WTC11 (cell line): Measurements from ENCODE around the gene SYNE3. TPM values are rescaled to one million over a fixed set of nuclear protein-coding genes. Genes with fewer than 3 reads are reported as not detected.

Experiments used
- ATAC-seq: fragments of 200-7000 bp; cut with Tn5 transposase; 2 replicates; pipeline ENCODE4 v1.10.0; 2021; ENCODE audit warnings: mild to moderate bottlenecking, moderate library complexity
- CTCF ChIA-PET: fragments of 300-600 bp; sonication (Branson Sonifier 250); formaldehyde crosslinking; loops from one replicate; lab custom pipeline; 2021; ENCODE audit warnings: antibody characterized with exemption; lab: Charles Lee
- POLR2A ChIA-PET: fragments of 350-600 bp; sonication (Branson Sonifier 250); formaldehyde crosslinking; loops from one replicate; lab custom pipeline; 2021; ENCODE audit warnings: antibody characterized with exemption; lab: Charles Lee
- DNase-seq: peaks from one replicate; pipeline ENCODE4 v3.0.0; 2021; ENCODE audit warnings: low spot score
- H3K27ac Mint-ChIP-seq: 2 replicates; pipeline ENCODE4 v1.8.0; 2021; ENCODE audit warnings: mixed read lengths
- H3K27me3 Mint-ChIP-seq: 2 replicates; pipeline ENCODE4 v1.8.0; 2021; ENCODE audit warnings: low read depth, mild to moderate bottlenecking, moderate library complexity, mixed read lengths
- H3K36me3 Mint-ChIP-seq: 2 replicates; pipeline ENCODE4 v1.8.0; 2021; ENCODE audit warnings: mixed read lengths
- H3K4me1 Mint-ChIP-seq: 2 replicates; pipeline ENCODE4 v1.8.0; 2022; ENCODE audit warnings: mixed read lengths
- H3K4me3 Mint-ChIP-seq: 2 replicates; pipeline ENCODE4 v1.8.0; 2021; ENCODE audit warnings: mild to moderate bottlenecking, moderate library complexity, mixed read lengths
- H3K9me3 Mint-ChIP-seq: 2 replicates; pipeline ENCODE4 v1.8.0; 2021; ENCODE audit warnings: mixed read lengths
- CREB1 ChIP-seq: sonication (generic); formaldehyde crosslinking; IDR thresholded peaks from 2 replicates; pipeline ENCODE4 v1.8.0; 2023; ENCODE audit warnings: mild to moderate bottlenecking, missing genetic modification reagents
- ESRRA ChIP-seq: sonication (generic); formaldehyde crosslinking; IDR thresholded peaks from 2 replicates; pipeline ENCODE4 v1.8.1; 2022; ENCODE audit warnings: mild to moderate bottlenecking, missing genetic modification reagents, borderline replicate concordance
- FOXK1 ChIP-seq: sonication (generic); formaldehyde crosslinking; IDR thresholded peaks from 2 replicates; pipeline ENCODE4 v1.8.0; 2022; ENCODE audit warnings: mild to moderate bottlenecking, moderate library complexity, missing genetic modification reagents
- RORB ChIP-seq: fragments of 250-450 bp; sonication (Bioruptor Pico); IDR thresholded peaks from 2 replicates; pipeline ENCODE4 v1.9.0; 2021; ENCODE audit warnings: mild to moderate bottlenecking
- TEAD4 ChIP-seq: sonication (generic); formaldehyde crosslinking; IDR thresholded peaks from 2 replicates; pipeline ENCODE4 v1.8.0; 2022; ENCODE audit warnings: mild to moderate bottlenecking, missing genetic modification reagents
- ZNF219 ChIP-seq: sonication (generic); formaldehyde crosslinking; IDR thresholded peaks from 2 replicates; pipeline ENCODE4 v1.8.0; 2023; ENCODE audit warnings: missing genetic modification reagents, mild to moderate bottlenecking, borderline replicate concordance
- ZNF263 ChIP-seq: sonication (generic); formaldehyde crosslinking; IDR thresholded peaks from 2 replicates; pipeline ENCODE4 v1.8.1; 2022; ENCODE audit warnings: low read depth, mild to moderate bottlenecking, moderate library complexity, missing genetic modification reagents
- total RNA-seq: library from RNA; stranded (reverse); gene quantifications from 3 replicates; pipeline ENCODE4 v1.2.3, GENCODE V29; 2021
- TF ChIP-seq, protein P1 (sequence below): sonication (generic); formaldehyde crosslinking; conservative IDR thresholded peaks from 2 replicates; pipeline ENCODE4 v1.8.1; 2023; ENCODE audit warnings: mild to moderate bottlenecking, low read depth, missing genetic modification reagents, moderate library complexity
- TF ChIP-seq, protein P2 (sequence below): sonication (generic); formaldehyde crosslinking; IDR thresholded peaks from 2 replicates; pipeline ENCODE4 v1.8.0; 2023; ENCODE audit warnings: missing genetic modification reagents, mild to moderate bottlenecking, borderline replicate concordance
- TF ChIP-seq, protein P3 (sequence below): fragments of 250-450 bp; sonication (Bioruptor Pico); conservative IDR thresholded peaks from 2 replicates; pipeline ENCODE4 v1.9.0; 2021; ENCODE audit warnings: mild to moderate bottlenecking
- TF ChIP-seq, protein P4 (sequence below): sonication (generic); formaldehyde crosslinking; IDR thresholded peaks from 2 replicates; pipeline ENCODE4 v1.8.0; 2022; ENCODE audit warnings: missing genetic modification reagents

SYNE3 gene
- total RNA-seq, 1 experiment from 2014 or later, result 0.24 TPM

DNA sequence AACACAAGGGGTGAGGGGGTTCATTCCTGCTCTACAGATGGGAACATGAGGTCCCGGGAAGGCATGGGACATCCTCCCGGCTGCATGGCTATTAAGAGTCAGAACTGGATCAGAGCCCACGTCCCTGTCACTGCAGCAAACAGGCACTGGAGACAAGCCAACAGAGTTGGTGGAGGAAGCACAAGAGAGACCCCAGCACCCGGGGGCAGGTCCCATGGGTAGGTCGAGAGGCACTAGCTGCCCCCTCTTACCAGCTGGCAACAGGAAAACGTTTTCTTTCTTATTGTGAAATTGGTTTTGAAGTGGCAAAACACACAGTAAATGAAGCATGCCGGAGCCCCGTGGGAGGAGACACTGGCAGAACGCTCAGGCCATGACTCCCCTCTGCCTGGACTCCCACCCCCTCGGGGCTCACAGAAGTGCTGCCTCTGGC lies 43.6 kb downstream of the SYNE3 start (continued):
- TF ChIP-seq, protein P1, sequence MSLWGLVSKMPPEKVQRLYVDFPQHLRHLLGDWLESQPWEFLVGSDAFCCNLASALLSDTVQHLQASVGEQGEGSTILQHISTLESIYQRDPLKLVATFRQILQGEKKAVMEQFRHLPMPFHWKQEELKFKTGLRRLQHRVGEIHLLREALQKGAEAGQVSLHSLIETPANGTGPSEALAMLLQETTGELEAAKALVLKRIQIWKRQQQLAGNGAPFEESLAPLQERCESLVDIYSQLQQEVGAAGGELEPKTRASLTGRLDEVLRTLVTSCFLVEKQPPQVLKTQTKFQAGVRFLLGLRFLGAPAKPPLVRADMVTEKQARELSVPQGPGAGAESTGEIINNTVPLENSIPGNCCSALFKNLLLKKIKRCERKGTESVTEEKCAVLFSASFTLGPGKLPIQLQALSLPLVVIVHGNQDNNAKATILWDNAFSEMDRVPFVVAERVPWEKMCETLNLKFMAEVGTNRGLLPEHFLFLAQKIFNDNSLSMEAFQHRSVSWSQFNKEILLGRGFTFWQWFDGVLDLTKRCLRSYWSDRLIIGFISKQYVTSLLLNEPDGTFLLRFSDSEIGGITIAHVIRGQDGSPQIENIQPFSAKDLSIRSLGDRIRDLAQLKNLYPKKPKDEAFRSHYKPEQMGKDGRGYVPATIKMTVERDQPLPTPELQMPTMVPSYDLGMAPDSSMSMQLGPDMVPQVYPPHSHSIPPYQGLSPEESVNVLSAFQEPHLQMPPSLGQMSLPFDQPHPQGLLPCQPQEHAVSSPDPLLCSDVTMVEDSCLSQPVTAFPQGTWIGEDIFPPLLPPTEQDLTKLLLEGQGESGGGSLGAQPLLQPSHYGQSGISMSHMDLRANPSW, result no peak
- TF ChIP-seq CREB1 (CRISPR knock-in tag), result no peak

DNA sequence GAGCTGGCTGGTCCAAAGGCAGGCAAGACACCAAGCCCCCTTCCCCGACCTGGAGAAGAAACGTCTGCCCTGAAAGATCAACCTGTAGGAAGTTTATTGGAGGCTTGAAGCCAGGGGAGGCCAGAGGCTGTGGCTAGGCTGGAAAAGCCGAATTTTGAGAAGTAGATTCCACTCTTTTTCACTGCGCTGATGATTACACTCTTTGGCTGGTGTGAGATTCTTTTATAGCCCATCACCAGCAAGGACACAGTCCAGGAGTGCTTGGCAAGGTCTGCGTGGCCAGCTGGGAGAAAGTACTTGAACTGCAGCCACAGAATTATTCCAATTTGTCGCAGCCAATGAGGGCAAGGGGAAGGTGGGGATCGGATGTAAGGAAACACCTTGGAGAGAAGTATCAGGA lies 45.0 kb downstream of the SYNE3 start:
- Mint-ChIP-seq H3K27ac (no peak overlapping the region), H3K36me3 (no peaks in the 10 kb centered on the region), H3K9me3 (no peaks in the 10 kb centered on the region), H3K4me1 (no peaks in the 10 kb centered on the region), H3K4me3 (no peak overlapping the region), H3K27me3 (no peaks in the 10 kb centered on the region; the same call in 1 of the 2 replicates)
- TF ChIP-seq, protein P1, result no peak
- ATAC-seq (no peak), DNase-seq (no peak)
- POLR2A ChIA-PET, result interaction anchor here (1.2 kb wide), 1 partner anchor 19 kb away, joined by 3 read pairs; no protein-coding TSS in a partner anchor
- CTCF ChIA-PET, result interaction anchor here (1.0 to 2.6 kb wide), 2 partner anchors 19 to 29 kb away, joined by 3 to 8 read pairs; no protein-coding TSS in a partner anchor

DNA sequence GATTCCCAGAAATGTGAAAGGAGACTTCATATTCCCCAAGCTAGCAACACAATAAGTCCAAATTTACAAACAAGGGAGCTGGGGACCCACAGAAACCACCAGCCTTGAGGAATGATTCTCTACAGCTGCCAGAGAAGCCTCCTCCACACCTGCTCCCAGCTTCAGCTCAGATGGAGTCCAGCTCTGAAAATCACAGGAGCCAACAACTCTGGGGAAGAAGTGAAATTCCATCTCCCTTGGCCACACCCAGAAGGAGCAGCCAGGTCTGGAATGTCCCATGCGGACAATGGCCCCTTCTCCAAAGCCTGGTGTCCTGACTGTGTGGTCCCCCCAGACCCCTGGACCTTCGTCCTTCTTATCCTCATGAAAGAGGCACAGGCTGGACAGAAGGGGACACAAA lies 45.4 kb downstream of the SYNE3 start:
- no peaks in the 10 kb centered on the region; the same call in 1 of the 2 replicates for H3K27me3 Mint-ChIP-seq
- no peaks in the 10 kb centered on the region for H3K36me3 Mint-ChIP-seq
- no peak overlapping the region for H3K27ac Mint-ChIP-seq
- no peak for TF ChIP-seq FOXK1 (CRISPR knock-in tag)
- TF ChIP-seq, all 79 proteins: peak for 0
- Mint-ChIP-seq H3K4me1 (no peaks in the 10 kb centered on the region), H3K9me3 (no peaks in the 10 kb centered on the region), H3K4me3 (no peak overlapping the region)
- ATAC-seq (no peak), DNase-seq (no peak)
- ChIA-PET POLR2A (interaction anchor here (1.2 kb wide), 1 partner anchor 18 kb away, joined by 3 read pairs; no protein-coding TSS in a partner anchor), CTCF (interaction anchor here (0.7 to 2.6 kb wide), 3 partner anchors 18 to 627 kb away, joined by 3 to 8 read pairs (median 3); no protein-coding TSS in a partner anchor)

DNA sequence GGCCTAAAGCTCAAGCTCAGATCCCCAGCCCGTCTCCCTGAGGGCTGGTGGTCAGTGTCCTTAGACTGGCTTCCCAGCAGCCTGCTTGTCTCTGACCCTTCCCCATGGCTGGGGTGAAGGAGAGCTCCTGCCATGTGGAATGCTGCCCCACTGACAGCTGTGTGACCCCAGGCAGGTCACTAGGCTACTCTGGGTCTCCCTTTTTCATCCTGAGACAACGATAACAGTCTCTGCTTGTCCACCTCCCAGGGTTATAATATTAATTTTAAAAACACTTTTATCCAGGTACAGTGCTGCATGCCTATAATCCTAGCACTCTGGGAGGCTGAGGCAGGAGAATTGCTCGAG lies 47.3 kb downstream of the SYNE3 start:
- ATAC-seq, result no peak
- Mint-ChIP-seq H3K27me3 (no peaks in the 10 kb centered on the region; the same call in 1 of the 2 replicates), H3K36me3 (no peaks in the 10 kb centered on the region), H3K4me3 (no peak overlapping the region), H3K9me3 (no peaks in the 10 kb centered on the region), H3K4me1 (no peaks in the 10 kb centered on the region), H3K27ac (no peak overlapping the region)
- ChIA-PET CTCF (interaction anchor here (0.6 to 2.1 kb wide), 4 partner anchors 9 to 58 kb away, joined by 3 to 8 read pairs (median 5); no protein-coding TSS in a partner anchor), POLR2A (interaction anchor here (0.6 kb wide), 1 partner anchor 685 kb away, joined by 3 read pairs; no protein-coding TSS in a partner anchor)
- DNase-seq, result no peak
- TF ChIP-seq, protein P2, sequence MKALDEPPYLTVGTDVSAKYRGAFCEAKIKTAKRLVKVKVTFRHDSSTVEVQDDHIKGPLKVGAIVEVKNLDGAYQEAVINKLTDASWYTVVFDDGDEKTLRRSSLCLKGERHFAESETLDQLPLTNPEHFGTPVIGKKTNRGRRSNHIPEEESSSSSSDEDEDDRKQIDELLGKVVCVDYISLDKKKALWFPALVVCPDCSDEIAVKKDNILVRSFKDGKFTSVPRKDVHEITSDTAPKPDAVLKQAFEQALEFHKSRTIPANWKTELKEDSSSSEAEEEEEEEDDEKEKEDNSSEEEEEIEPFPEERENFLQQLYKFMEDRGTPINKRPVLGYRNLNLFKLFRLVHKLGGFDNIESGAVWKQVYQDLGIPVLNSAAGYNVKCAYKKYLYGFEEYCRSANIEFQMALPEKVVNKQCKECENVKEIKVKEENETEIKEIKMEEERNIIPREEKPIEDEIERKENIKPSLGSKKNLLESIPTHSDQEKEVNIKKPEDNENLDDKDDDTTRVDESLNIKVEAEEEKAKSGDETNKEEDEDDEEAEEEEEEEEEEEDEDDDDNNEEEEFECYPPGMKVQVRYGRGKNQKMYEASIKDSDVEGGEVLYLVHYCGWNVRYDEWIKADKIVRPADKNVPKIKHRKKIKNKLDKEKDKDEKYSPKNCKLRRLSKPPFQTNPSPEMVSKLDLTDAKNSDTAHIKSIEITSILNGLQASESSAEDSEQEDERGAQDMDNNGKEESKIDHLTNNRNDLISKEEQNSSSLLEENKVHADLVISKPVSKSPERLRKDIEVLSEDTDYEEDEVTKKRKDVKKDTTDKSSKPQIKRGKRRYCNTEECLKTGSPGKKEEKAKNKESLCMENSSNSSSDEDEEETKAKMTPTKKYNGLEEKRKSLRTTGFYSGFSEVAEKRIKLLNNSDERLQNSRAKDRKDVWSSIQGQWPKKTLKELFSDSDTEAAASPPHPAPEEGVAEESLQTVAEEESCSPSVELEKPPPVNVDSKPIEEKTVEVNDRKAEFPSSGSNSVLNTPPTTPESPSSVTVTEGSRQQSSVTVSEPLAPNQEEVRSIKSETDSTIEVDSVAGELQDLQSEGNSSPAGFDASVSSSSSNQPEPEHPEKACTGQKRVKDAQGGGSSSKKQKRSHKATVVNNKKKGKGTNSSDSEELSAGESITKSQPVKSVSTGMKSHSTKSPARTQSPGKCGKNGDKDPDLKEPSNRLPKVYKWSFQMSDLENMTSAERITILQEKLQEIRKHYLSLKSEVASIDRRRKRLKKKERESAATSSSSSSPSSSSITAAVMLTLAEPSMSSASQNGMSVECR (CRISPR knock-in tag), result no peak
- TF ChIP-seq RORB (no peak), ZNF219 (CRISPR knock-in tag) (no peak), ZNF263 (CRISPR knock-in tag) (no peak), TEAD4 (CRISPR knock-in tag) (no peak), ESRRA (CRISPR knock-in tag) (no peak)
- TF ChIP-seq, protein P3, sequence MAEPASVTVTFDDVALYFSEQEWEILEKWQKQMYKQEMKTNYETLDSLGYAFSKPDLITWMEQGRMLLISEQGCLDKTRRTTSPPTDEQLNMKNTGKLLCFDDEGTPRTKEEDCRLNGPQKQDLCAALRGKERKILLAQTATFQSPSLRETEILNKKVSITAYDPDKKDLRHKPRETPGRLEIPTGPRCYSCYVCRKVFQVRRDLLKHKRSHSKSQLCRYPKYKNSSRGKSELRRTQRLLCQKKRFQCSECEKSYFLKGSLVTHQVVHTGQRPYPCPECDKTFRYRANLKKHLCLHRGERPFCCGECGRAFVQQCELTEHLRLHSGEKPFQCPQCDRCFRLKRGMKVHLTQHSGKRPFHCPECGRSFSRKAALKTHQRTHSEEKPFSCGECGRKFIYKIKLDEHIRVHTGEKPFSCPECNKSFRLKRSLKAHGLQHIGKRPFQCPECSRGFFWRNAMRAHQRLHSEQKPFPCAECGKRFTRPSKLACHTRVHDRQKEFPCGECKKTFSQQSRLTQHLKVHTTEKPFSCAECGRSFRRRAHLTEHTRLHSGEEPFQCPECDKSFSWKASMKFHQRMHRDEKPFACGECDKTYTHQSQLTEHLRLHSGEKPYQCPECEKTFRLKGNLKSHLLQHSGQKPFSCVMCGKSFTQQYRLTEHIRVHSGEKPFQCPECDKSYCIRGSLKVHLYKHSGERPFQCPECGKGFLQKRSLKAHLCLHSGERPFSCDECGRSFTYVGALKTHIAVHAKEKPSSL (CRISPR knock-in tag), result no peak
- TF ChIP-seq, protein P4, sequence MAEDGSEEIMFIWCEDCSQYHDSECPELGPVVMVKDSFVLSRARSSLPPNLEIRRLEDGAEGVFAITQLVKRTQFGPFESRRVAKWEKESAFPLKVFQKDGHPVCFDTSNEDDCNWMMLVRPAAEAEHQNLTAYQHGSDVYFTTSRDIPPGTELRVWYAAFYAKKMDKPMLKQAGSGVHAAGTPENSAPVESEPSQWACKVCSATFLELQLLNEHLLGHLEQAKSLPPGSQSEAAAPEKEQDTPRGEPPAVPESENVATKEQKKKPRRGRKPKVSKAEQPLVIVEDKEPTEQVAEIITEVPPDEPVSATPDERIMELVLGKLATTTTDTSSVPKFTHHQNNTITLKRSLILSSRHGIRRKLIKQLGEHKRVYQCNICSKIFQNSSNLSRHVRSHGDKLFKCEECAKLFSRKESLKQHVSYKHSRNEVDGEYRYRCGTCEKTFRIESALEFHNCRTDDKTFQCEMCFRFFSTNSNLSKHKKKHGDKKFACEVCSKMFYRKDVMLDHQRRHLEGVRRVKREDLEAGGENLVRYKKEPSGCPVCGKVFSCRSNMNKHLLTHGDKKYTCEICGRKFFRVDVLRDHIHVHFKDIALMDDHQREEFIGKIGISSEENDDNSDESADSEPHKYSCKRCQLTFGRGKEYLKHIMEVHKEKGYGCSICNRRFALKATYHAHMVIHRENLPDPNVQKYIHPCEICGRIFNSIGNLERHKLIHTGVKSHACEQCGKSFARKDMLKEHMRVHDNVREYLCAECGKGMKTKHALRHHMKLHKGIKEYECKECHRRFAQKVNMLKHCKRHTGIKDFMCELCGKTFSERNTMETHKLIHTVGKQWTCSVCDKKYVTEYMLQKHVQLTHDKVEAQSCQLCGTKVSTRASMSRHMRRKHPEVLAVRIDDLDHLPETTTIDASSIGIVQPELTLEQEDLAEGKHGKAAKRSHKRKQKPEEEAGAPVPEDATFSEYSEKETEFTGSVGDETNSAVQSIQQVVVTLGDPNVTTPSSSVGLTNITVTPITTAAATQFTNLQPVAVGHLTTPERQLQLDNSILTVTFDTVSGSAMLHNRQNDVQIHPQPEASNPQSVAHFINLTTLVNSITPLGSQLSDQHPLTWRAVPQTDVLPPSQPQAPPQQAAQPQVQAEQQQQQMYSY (CRISPR knock-in tag), result no peak
